Kidney capillary endothelial cell (primary cell): ENCODE measurements around the gene EFNA3.
"Not testable (repeated sequence)": the region's sequence is repeated elsewhere in the genome, so short reads cannot be mapped to it uniquely, and the experiment has no call there.

Experiments used
- DNase-seq: peaks from one replicate; pipeline ENCODE4 v3.0.0-alpha.2; 2018; ENCODE audit warnings: low spot score

EFNA3 gene

GRCh38 chr1:155110826-155111225 lies 32.2 kb downstream of the EFNA3 start:
- DNase-seq: no peak

- DNase-seq: no peak
Observed at GRCh38 chr1:155113450-155113980, 34.9 kb downstream of the EFNA3 start.

GRCh38 chr1:155116113-155116764 lies 37.6 kb downstream of the EFNA3 start:
- DNase-seq: no peak

GRCh38 chr1:155117610-155118009 lies 39.0 kb downstream of the EFNA3 start:
- DNase-seq: no peak

- not testable (repeated sequence) for DNase-seq
Observed at GRCh38 chr1:155118090-155118489, 39.5 kb downstream of the EFNA3 start.

GRCh38 chr1:155120253-155120652 lies 41.6 kb downstream of the EFNA3 start:
- DNase-seq: no peak

- no peak for DNase-seq
Observed at GRCh38 chr1:155121249-155121648, 42.6 kb downstream of the EFNA3 start.

- DNase-seq: no peak
Observed at GRCh38 chr1:155122308-155122707, 43.7 kb downstream of the EFNA3 start.

GRCh38 chr1:155123801-155124200 lies 45.2 kb downstream of the EFNA3 start:
- DNase-seq: peak; percentile 55

GRCh38 chr1:155124503-155125463 lies 46.1 kb downstream of the EFNA3 start:
- DNase-seq: peak; percentile 85

- DNase-seq: no peak
Observed at GRCh38 chr1:155125511-155125945, 46.9 kb downstream of the EFNA3 start.

- no peak for DNase-seq
Observed at GRCh38 chr1:155125946-155126555, 47.4 kb downstream of the EFNA3 start.

GRCh38 chr1:155126556-155127104 lies 48.0 kb downstream of the EFNA3 start:
- DNase-seq: peak; percentile 44

- DNase-seq: peak; percentile 82
Observed at GRCh38 chr1:155127105-155127966, 48.7 kb downstream of the EFNA3 start, which contains the start of gene EFNA1. EFNA1 (plus strand) TSS chr1:155127876; CDS start chr1:155127978, 102 bp downstream.

- DNase-seq: no peak
Observed at GRCh38 chr1:155127967-155128754, 49.5 kb downstream of the EFNA3 start.

- DNase-seq: peak; percentile 76
Observed at GRCh38 chr1:155128755-155129473, 50.3 kb downstream of the EFNA3 start.

- no peak for DNase-seq
Observed at GRCh38 chr1:155130272-155131006, 51.8 kb downstream of the EFNA3 start.

- DNase-seq: no peak
Observed at GRCh38 chr1:155131285-155131684, 52.6 kb downstream of the EFNA3 start.

- DNase-seq: peak; percentile 41
Observed at GRCh38 chr1:155131856-155132255, 53.2 kb downstream of the EFNA3 start.
